ENCODE measurements around the gene EFCAB11.

The EFCAB11 gene

GRCh38 chr14:89755816-89756215 lies 198.7 kb downstream of the EFCAB11 start:
- no peaks in the 10 kb centered on the region for H3K4me1 ChIP-seq (ENCODE audit: insufficient read depth, low read length)
- H3K9ac ChIP-seq (ENCODE audit: low read depth, low read length), result no peak overlapping the region
- H3K9me3 ChIP-seq (ENCODE audit: control insufficient read depth, insufficient read depth, low read length), result no peaks in the 10 kb centered on the region; the same call in 1 of the 2 replicates
- H3K36me3 ChIP-seq (ENCODE audit: insufficient read depth, low read length), result no peaks in the 10 kb centered on the region

GRCh38 chr14:89753828-89754412 lies 200.6 kb downstream of the EFCAB11 start:
- H3K9me3 ChIP-seq (ENCODE audit: control insufficient read depth, insufficient read depth, low read length), result no peaks in the 10 kb centered on the region; the same call in 1 of the 2 replicates
- H3K9ac ChIP-seq (ENCODE audit: low read depth, low read length), result no peak overlapping the region
- no peaks in the 10 kb centered on the region for H3K4me1 ChIP-seq (ENCODE audit: insufficient read depth, low read length)
- H3K36me3 ChIP-seq (ENCODE audit: insufficient read depth, low read length), result no peaks in the 10 kb centered on the region

- Histone ChIP-seq H3K4me1 (ENCODE audit: insufficient read depth, low read length) (no peaks in the 10 kb centered on the region), H3K9me3 (ENCODE audit: control insufficient read depth, insufficient read depth, low read length) (no peaks in the 10 kb centered on the region)
Observed at GRCh38 chr14:89750908-89751392, 203.6 kb downstream of the EFCAB11 start.

GRCh38 chr14:89750281-89750755 lies 204.2 kb downstream of the EFCAB11 start:
- Histone ChIP-seq H3K9ac (ENCODE audit: low read depth, low read length) (no peak overlapping the region), H3K36me3 (ENCODE audit: insufficient read depth, low read length) (no peaks in the 10 kb centered on the region), H3K9me3 (ENCODE audit: control insufficient read depth, insufficient read depth, low read length) (no peaks in the 10 kb centered on the region), H3K4me1 (ENCODE audit: insufficient read depth, low read length) (no peaks in the 10 kb centered on the region)

More at GRCh38 chr14:89750908-89751392, 203.6 kb downstream of the EFCAB11 start:
- H3K9ac ChIP-seq (ENCODE audit: low read depth, low read length), result no peak overlapping the region
- H3K36me3 ChIP-seq (ENCODE audit: insufficient read depth, low read length), result no peaks in the 10 kb centered on the region

- H3K36me3 ChIP-seq (ENCODE audit: insufficient read depth, low read length), result no peaks in the 10 kb centered on the region
- H3K9me3 ChIP-seq (ENCODE audit: control insufficient read depth, insufficient read depth, low read length), result peaks cover 4% of the 10 kb centered on the region; the same call in 1 of the 2 replicates
- H3K9ac ChIP-seq (ENCODE audit: low read depth, low read length), result no peak overlapping the region
- H3K4me1 ChIP-seq (ENCODE audit: insufficient read depth, low read length), result no peaks in the 10 kb centered on the region
Observed at GRCh38 chr14:89748004-89748403, 206.5 kb downstream of the EFCAB11 start.

GRCh38 chr14:89747126-89747525 lies 207.4 kb downstream of the EFCAB11 start:
- no peaks in the 10 kb centered on the region for H3K36me3 ChIP-seq (ENCODE audit: insufficient read depth, low read length)
- peaks cover 4% of the 10 kb centered on the region for H3K9me3 ChIP-seq (ENCODE audit: control insufficient read depth, insufficient read depth, low read length)
- H3K4me1 ChIP-seq (ENCODE audit: insufficient read depth, low read length), result no peaks in the 10 kb centered on the region
- no peak overlapping the region for H3K9ac ChIP-seq (ENCODE audit: low read depth, low read length)

GRCh38 chr14:89746654-89747053 lies 207.9 kb downstream of the EFCAB11 start:
- H3K36me3 ChIP-seq (ENCODE audit: insufficient read depth, low read length), result no peaks in the 10 kb centered on the region; the same call in 1 of the 2 replicates
- peaks cover 4% of the 10 kb centered on the region for H3K9me3 ChIP-seq (ENCODE audit: control insufficient read depth, insufficient read depth, low read length)
- H3K9ac ChIP-seq (ENCODE audit: low read depth, low read length), result no peak overlapping the region

GRCh38 chr14:89746135-89746534 lies 208.4 kb downstream of the EFCAB11 start:
- H3K36me3 ChIP-seq (ENCODE audit: insufficient read depth, low read length), result no peaks in the 10 kb centered on the region; the same call in 1 of the 2 replicates
- peaks cover 4% of the 10 kb centered on the region for H3K9me3 ChIP-seq (ENCODE audit: control insufficient read depth, insufficient read depth, low read length)
- no peaks in the 10 kb centered on the region for H3K4me1 ChIP-seq (ENCODE audit: insufficient read depth, low read length)
- no peak overlapping the region for H3K9ac ChIP-seq (ENCODE audit: low read depth, low read length)

More at GRCh38 chr14:89746654-89747053, 207.9 kb downstream of the EFCAB11 start:
- no peaks in the 10 kb centered on the region for H3K4me1 ChIP-seq (ENCODE audit: insufficient read depth, low read length)
